GM19395 (cell line): Measurements from ENCODE around the gene CMIP.
"Not testable (repeated sequence)": the region's sequence is repeated elsewhere in the genome, so short reads cannot be mapped to it uniquely, and the experiment has no call there.

Experiments
- ATAC-seq: cut with Tn5 transposase; IDR thresholded peaks from one replicate; pipeline ENCODE4 v1.9.1; 2021; ENCODE audit warnings: mild to moderate bottlenecking, moderate library complexity; ENCODE audit not compliant: unreplicated experiment

The CMIP gene

DNA sequence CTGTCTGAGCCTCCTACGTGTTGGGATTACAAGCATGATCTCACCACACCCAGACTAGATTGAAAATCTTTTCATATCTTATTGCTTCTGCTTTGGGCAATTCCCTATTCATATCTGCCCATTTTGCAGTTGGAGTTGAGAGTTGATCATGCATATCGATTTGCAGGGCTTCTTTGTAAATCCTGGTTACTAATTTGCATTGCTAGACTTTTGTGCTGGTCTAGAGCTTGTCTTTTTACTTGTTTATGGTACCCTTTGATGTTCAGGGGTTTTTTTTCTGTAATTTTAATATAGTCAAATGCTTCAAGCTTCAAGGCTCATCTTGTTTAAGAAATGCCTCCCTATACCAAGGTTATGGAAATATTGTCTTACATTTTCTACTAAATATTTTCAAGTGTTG lies 23.5 kb upstream of the CMIP start:
- no peak for ATAC-seq

GRCh38 chr16:81421536-81421935 lies 23.1 kb upstream of the CMIP start:
- ATAC-seq: no peak

DNA sequence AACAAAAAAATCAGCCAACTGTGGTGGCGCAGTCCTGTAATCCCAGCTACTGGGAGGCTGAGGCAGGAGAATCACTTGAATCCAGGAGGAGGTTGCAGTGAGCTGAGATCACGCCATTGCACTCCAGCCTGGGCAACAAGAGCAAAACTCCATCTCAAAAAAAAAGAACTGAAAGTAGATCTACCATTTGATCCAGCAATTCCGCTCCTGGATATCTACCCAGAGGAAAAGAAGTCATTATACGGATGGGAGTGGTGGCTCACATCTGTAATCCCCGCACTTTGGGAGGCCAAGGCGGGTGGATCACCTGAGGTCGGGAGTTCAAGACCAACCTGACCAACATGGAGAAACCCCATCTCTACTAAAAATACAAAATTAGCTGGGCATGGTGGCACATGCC lies 22.5 kb upstream of the CMIP start:
- not testable (repeated sequence) for ATAC-seq

DNA sequence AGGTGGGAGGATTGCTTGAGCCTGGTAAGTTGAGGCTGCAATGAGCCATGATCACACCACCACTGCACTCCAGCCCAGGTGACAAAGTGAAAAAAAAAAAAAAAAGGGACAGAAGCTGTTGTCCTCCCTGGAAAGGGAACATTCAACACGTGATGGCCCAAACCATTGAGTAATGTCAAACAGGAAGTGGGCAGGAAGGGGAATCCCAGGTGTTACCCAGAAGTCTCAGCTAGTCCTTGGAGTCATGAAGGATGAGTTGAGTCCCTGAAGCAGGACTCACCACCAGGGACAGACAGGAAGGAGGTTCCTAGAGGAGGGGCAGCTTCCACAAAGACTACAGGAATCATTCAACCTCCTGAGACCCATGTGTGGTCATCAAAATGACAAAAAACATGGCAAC lies 19.8 kb upstream of the CMIP start:
- ATAC-seq: no peak

DNA sequence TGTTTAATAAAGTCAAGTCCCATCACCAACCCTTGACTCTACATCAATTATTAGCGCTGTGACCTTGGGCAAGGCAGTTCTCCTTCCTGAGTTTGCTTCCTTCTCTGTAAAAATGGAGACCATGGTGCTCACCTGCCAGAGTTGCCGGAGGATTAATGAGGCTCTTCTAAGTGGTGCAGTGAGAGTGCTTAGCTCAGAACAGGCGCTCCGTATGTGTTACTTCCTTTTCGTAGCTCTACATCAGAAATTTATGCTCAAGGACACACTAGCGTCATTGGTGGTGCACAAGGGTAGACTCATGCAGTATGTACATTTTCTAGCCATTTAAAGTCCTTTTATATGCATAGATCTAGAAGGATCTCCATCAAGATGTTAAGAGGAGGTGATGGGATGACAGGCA lies 17.4 kb upstream of the CMIP start:
- ATAC-seq: no peak

DNA sequence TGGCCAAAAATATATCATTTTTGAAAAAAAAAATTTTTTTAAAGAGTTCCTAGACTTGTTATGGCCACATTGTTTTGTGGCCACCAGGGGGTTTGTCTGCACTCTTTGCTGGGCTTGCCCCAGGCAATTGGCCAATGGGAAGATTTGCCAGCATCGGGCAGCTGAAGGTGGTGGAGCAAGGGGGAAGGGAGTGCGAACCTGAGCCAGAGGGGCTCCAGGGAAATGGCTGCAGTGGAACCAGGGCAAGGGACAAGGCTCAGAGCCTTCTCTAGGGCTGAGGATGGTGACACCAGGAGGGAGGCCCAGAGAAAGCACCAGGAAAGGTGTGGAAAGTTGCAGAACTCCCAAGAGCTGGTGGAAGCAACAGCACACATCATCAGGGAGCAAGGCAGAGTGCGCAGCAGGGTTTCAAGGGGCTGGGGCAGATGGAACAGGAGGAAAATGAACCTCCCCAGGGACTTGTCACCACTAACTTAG lies 15.5 kb upstream of the CMIP start:
- ATAC-seq: no peak

- no peak for ATAC-seq
These were observed 12.9 kb upstream of the CMIP start for GRCh38 chr16:81431554-81432353.

DNA sequence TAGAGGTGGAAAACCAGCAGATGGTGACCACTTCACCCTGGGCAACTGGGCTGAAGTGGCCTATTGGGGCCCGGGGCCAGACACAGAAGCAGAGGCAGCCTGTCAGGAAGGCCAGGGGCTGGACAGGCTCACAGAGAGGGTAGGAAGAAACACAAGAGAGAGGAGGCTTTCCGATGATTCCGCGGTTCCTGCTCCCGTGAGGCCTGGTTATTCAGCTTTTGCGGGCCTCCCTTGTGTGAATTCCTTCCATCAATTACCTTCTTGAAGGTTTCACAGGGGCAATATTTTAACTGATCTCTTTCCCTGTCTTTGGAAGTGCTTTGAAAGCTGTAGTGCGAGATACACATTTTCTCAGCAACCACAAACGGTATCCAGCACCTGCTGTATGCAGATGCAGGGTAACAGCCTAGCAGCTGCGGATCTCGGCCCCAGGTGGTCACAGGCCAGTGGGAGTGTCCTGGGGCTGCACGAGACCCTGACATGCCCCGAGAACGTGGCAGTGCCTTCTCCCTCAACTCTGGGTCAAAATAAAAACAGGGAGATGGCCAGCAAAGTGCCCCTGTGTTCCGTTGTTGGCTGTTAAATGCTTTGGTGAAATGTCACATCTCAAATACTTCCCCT lies 11.6 kb upstream of the CMIP start:
- no peak for ATAC-seq

- ATAC-seq: no peak
These were observed 9.5 kb upstream of the CMIP start for GRCh38 chr16:81435103-81435502.

- no peak for ATAC-seq
These were observed 9.0 kb upstream of the CMIP start for GRCh38 chr16:81435567-81435966.

GRCh38 chr16:81436386-81436785 lies 8.2 kb upstream of the CMIP start:
- no peak for ATAC-seq

- ATAC-seq: no peak
These were observed 6.7 kb upstream of the CMIP start for GRCh38 chr16:81437865-81438264.

- ATAC-seq: no peak
These were observed 3.5 kb upstream of the CMIP start for GRCh38 chr16:81440888-81441761.

GRCh38 chr16:81442220-81442915 lies 2.2 kb upstream of the CMIP start:
- ATAC-seq: no peak

DNA sequence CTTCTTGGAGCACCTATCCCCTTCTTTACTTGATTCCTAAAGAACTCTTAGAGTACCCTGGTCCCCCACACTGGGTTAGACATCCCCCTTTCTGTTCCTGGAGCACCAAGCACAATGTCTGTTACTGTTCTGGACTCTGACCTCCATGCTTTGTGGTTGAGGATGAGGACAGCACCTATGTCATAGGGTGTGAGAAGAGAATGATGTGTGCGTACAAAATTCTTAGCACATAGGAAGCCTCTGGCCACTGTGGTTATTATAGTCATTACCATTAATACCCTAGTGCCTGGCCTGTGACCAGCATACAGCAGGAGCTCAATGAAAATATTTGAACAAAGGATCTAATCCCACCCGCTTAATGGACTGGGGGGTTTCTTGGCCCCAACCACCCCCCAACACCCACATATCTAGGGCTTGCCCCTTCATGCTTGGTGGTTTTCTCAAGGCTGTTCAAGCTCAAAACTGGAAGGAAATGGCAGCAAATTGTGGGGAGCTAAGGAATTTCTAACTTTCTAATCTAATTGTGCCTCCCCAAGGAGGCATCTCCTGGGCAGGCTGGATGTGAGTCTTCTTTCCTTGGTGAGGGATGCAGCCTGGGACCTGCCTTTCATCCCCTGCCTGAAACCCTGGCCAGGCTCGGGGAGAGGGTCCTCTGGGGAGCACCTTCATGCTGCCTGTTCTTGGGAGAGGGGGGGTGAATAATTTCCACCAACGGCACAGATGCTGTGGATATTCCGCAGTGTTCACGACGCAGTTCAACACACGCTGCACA lies 1.5 kb upstream of the CMIP start:
- no peak for ATAC-seq

DNA sequence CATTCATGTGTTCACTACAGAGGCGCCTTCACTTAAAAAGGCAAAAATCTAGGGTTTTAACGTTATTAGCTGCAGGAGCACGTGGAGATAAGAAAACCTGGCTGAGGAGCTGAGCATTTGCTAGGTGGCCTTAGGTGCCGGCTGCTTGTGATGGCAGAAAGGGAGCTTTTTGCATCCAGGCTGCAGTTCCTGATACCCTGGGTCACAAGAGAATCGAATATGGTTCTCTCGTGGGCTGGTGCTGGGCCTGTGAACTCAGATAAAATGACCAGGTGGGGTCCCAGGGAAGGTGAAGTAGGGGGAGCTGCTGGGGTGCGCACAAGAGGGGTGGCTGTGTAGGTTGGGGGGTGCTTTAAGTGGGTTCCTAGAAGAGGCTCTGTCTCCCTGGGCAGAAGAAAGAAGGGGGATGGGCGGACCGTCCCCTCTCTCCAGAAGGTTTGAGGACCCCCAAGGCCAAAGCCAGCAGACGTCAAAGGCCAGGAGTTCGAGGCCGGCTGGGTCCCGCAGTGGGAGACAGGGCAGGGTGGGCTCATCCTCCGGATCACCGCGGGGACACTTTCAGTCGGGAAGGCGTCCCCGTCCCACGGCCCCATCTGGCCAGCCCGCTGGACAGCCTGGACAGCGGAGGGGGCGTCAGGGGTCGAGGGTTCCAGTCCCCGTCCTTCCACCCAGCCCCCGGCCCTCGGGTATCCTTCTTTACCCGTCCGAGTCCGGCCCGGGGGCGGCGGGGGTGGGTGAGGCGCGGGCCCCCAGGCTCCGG lies 740 bp upstream of the CMIP start:
- ATAC-seq: no peak

DNA sequence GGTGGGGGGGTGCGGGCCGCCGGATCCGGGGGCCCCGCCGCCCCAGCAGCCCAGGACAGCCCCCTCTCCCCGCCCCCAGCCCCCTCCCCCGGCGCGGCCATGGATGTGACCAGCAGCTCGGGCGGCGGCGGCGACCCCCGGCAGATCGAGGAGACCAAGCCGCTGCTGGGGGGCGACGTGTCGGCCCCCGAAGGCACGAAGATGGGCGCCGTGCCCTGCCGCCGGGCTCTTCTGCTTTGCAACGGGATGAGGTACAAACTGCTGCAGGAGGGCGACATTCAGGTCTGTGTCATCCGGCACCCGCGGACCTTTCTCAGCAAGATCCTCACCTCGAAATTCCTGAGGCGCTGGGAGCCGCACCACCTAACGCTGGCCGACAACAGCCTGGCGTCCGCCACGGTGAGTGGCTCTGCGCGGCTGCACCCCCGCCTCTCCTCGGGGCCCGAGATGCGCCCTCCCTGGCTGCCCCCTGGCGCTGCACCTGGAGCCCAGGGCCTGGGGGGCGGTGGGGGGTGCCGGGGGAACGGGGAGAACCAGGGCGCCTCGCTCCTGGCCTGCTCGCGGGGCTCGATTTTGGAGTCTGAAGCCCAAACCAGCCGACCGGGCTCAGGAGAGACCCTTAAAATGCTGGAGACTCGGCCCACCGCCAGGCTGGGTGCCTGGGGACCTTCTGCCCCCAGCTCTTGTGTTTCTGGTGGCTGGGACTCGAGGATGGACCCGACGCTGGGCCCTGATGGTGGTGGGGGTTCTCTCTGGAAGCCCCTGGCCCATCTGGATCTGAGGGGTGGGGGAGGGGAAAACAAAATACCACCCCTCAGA lies 744 bp downstream of the CMIP start:
- peak; percentile 43 for ATAC-seq
